AG09319 (cell line): Measurements from ENCODE around the gene OMD.

Experiments
- DNase-seq: peaks from one replicate; pipeline ENCODE4 v3.0.0-alpha.2; 2010; ENCODE audit warnings: low read depth; ENCODE audit errors: extremely low read depth
- CTCF ChIP-seq: IDR thresholded peaks from 2 replicates; pipeline ENCODE4 v1.5.1; 2011; ENCODE audit warnings: low read depth, mild to moderate bottlenecking, inconsistent platforms, low read length, moderate library complexity

The OMD gene

GRCh38 chr9:92432972-92433548, 8.8 kb upstream of the OMD start:
- no peak for TF ChIP-seq CTCF
- DNase-seq: no peak

DNA sequence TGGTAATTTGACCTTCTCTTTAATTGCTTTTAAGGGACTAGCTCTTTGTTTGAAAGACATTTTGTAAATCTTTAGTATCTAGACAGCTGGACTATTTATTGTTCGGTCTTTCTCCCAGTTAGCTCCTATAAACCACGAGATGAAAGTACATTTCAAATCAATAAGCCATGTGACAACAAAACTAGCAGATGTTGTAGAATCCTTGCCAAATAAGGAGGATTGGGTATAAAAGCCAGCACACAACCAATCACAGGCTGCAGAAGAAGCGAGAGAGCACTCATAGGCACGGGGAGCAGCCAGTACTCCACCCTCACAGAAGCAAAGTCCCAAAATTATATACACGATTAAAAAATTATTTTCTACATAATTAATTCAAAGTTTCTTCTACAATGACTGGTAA, 8.1 kb upstream of the OMD start:
- no peak for DNase-seq
- no peak for TF ChIP-seq CTCF

GRCh38 chr9:92429836-92430235, 5.6 kb upstream of the OMD start:
- no peak for TF ChIP-seq CTCF

GRCh38 chr9:92426501-92427145, 2.4 kb upstream of the OMD start:
- no peak for TF ChIP-seq CTCF
- no peak for DNase-seq

More at GRCh38 chr9:92429836-92430235, 5.6 kb upstream of the OMD start:
- no peak for DNase-seq

GRCh38 chr9:92425474-92425873, 1.2 kb upstream of the OMD start:
- no peak for TF ChIP-seq CTCF
- no peak for DNase-seq

DNA sequence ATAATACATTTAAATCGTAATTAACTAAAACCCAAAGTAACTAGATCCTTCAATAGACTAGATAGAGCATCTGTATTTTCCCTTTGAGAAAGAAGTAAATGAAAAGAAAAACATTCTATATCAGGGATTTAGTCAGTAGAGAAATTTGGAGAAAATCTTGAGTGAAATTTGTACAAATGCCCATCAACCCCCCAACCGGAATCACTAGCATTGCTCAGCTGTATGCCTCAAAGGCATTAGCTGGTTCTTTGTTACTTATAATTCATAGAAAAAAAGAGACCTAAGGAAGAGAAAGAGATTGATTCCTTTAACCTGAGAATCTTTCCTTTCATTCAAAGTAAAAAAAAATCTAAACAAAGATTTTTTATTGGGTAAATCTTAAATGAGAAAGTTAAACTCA, 659 bp downstream of the OMD start:
- no peak for TF ChIP-seq CTCF
- no peak for DNase-seq

DNA sequence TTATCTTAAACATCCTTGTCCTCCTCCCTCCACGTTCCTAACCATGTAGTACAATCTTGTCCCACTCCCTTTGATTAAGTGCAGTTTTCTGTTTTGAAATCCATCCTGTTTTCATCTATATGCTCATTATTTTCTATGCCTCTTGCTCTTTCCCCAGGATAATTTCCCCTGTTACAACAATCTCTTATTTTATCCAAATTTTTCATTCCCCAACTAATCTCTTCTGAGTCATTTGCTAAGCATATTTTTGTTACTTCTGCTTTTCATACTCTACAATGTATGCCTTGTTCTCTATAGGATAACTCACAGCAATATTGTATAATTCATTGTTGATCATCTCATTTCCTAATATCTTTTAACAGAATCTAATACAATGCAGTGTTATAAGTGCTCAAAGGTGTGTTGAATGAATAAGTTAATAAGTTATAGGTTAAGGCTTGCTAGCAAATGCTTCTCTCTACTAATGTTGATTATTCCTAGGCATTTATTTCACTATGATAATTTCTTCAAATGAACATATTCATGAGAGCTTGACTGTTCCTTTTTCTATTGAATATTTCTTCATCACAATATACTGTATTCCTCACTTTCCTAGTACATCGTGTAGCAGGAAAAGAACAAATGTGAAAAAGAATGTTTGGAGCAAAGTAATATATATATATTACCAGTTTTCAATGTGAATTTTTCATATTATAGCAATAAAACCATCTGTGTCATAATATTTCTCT, 1.5 kb downstream of the OMD start:
- TF ChIP-seq CTCF: no peak
- no peak for DNase-seq
